Heart left ventricle (tissue), 16 donors: ENCODE measurements around the gene CPXM2. TPM values are rescaled to one million over a fixed set of nuclear protein-coding genes. Genes with fewer than 3 reads are reported as not detected.

ENCODE experiments used
- ATAC-seq, 4 donors: fragments of 200-7000 bp; cut with Tn5 transposase; one replicate each; pipeline ENCODE4 v1.9.1; 2020 to 2022; ENCODE audit warnings: moderate library complexity in 4 of 4, mild to moderate bottlenecking in 3 of 4, moderate number of reproducible peaks in 1 of 4
- DNase-seq, 5 donors: peaks; one replicate each; pipeline ENCODE4 v3.0.0-alpha.2; 2020
- H3K27ac ChIP-seq, 12 donors: fragments of 200-600 bp; sonication (generic) in 4 of 12; one replicate each; pipeline versions ENCODE4 v1.5.0 to v1.8.0; 2016 to 2022; ENCODE audit warnings: mild to moderate bottlenecking in 2 of 12
- H3K27me3 ChIP-seq, 9 donors: fragments of 200-600 bp; sonication (generic) in 2 of 9; one replicate each; pipeline versions ENCODE4 v1.5.1 to v1.8.0; 2016 to 2022; ENCODE audit warnings: mild to moderate bottlenecking in 3 of 9
- H3K36me3 ChIP-seq, 9 donors: fragments of 200-600 bp; sonication (generic) in 2 of 9; one replicate each; pipeline versions ENCODE4 v1.5.0 to v1.8.0; 2018 to 2022; ENCODE audit warnings: mild to moderate bottlenecking in 2 of 9
- H3K4me1 ChIP-seq, 12 donors: fragments of 200-600 bp; sonication (generic) in 4 of 12; one replicate each; pipeline versions ENCODE4 v1.5.0 to v1.8.0; 2016 to 2022; ENCODE audit warnings: mild to moderate bottlenecking in 3 of 12
- H3K4me3 ChIP-seq, 12 donors: fragments of 200-600 bp; sonication (generic) in 4 of 12; one replicate each; pipeline versions ENCODE4 v1.5.0 to v1.8.0; 2017 to 2022; ENCODE audit warnings: mild to moderate bottlenecking in 9 of 12, moderate library complexity in 4 of 12
- H3K9me3 ChIP-seq, 12 donors: fragments of 200-600 bp; sonication (generic) in 4 of 12; one replicate each; pipeline versions ENCODE4 v1.5.0 to v1.8.0; 2016 to 2022; ENCODE audit warnings: mild to moderate bottlenecking in 1 of 12
- CTCF ChIP-seq, 12 donors: fragments of 200-600 bp; sonication (generic) in 4 of 12; IDR thresholded peaks; one replicate each; pipeline versions ENCODE4 v1.5.0 to v1.8.0; 2018 to 2022; ENCODE audit warnings: antibody characterized with exemption in 12 of 12, mild to moderate bottlenecking in 5 of 12
- POLR2A ChIP-seq, 2 donors: fragments of 450-650 bp; IDR thresholded peaks; one replicate each; pipeline ENCODE4 v1.6.1; 2017; ENCODE audit warnings: antibody characterized with exemption in 2 of 2, mild to moderate bottlenecking in 2 of 2, moderate library complexity in 2 of 2
- WGBS, 4 donors: extraction: QIAGEN DNeasy Blood & Tissue Kit in 2 of 4; methylation state at CpG; one replicate each; pipeline versions ENCODE4 v1.1.5 to v1.1.7; 2013 to 2018; 5-methylcytosine and 5-hydroxymethylcytosine counted together
- intact Hi-C, 10 donors: fragments of 100-400 bp; cut with DNase I; formaldehyde crosslinking; loops; one replicate each; pipeline versions ENCODE4 v1.11.1 to v1.14.2; 2022
- polyA plus RNA-seq, 2 donors: library from polyadenylated mRNA; stranded (reverse); fragments of 200-250 nt; gene quantifications; one replicate each; pipeline ENCODE4 v1.2.3, GENCODE V29; 2013
- total RNA-seq, 9 donors: library from RNA; depleted of rRNA in 2 of 9; stranded (reverse); fragments of >200 nt in 2 of 9; fragmentation: NEBNext Ultra II Directional in 3 of 9; extraction: Animal tissue kit (Norgen Biotek cat#: 25700) in 3 of 9; gene quantifications; one replicate each; pipeline versions ENCODE4 v1.1.0 to v1.2.4, GENCODE V29; 2016 to 2023
- donor health status: ischemic (EF 13 %, LVEDD 7.1; RV severe dilation, severe dysfunction).
- donor health status: healthy with polysubstance abuse.
- donor health status: DM: no; HTN: yes; CAD: no.
- donor health status: DM: no; HTN: no; CAD: no.
- donor health status: ischemic (EF 25% LVEDD 6.9; RV normal size, moderate dysfunction).
- donor health status: ischemic (EF 25% LVEDD 5.7; RV mildly dilated, moderate dysfunction).
- donor health status: healthy.
- donor health status: DM: yes; HTN: yes; CAD: no.
- donor health status: ischemic (EF 35%, LVEDD 5.7; RV mildly dilated, moderate dysfunction).
- donor health status: nonischemic (EF 11% LVEDD 7.7; RV severe dilation, severe dysfunction).
- donor health status: DM: yes; HTN: yes; CAD: no.
- donor health status: PGD.
- donor health status: ischemic (EF 29% LVEDD 5.4; RV normal size, mild dysfunction).
- donor health status: nonischemic (EF 23%, LVEDD 6.1; RV moderate dilation, normal function).

CPXM2 gene
- total and polyA plus RNA-seq, 11 donors = 1.1 to 23.2 (median 4.2) TPM

- Histone ChIP-seq H3K27me3 (peaks cover 0 to 38% (median 14%) of the 10 kb centered on the region in 9 donors), H3K27ac (peak overlapping the region in 10 of 12 donors; percentile 28 to 96 (median 72)), H3K4me1 (peaks cover 0 to 16% (median 0%) of the 10 kb centered on the region in 12 donors), H3K4me3 (peak overlapping the region in 8 of 12 donors; percentile 49 to 67 (median 62)), H3K9me3 (no peaks in the 10 kb centered on the region), H3K36me3 (no peaks in the 10 kb centered on the region)
- intact Hi-C loops = no loop called here
- TF ChIP-seq CTCF (IDR thresholded peaks at IDR 0.05) = no peak
- WGBS, 4 donors = 71 to 81% (median 77%) methylated on average over 8 of the region's 8 CpGs
- ATAC-seq (peak in 1 of 4 donors; percentile 21), DNase-seq (no peak)
Observed at GRCh38 chr10:123890226-123890625, 1.4 kb downstream of the CPXM2 start.

GRCh38 chr10:123889821-123890220 is 1.8 kb downstream of the CPXM2 start:
- Histone ChIP-seq H3K36me3 (no peaks in the 10 kb centered on the region), H3K27ac (peak overlapping the region in 5 of 12 donors; percentile 9 to 96 (median 69)), H3K27me3 (peaks cover 0 to 38% (median 14%) of the 10 kb centered on the region in 9 donors), H3K9me3 (no peaks in the 10 kb centered on the region), H3K4me3 (peak overlapping the region in 6 of 12 donors; percentile 10 to 67 (median 64)), H3K4me1 (peaks cover 0 to 16% (median 0%) of the 10 kb centered on the region in 12 donors)
- 84 to 91% (median 87%) methylated on average over 4 of the region's 4 CpGs for WGBS, 4 donors
- no peak for TF ChIP-seq POLR2A (IDR thresholded peaks at IDR 0.05)
- TF ChIP-seq CTCF (IDR thresholded peaks at IDR 0.05) = no peak
- no peak for ATAC-seq
- intact Hi-C loops = no loop called here
- DNase-seq = no peak

- TF ChIP-seq POLR2A (IDR thresholded peaks at IDR 0.05) (no peak), CTCF (IDR thresholded peaks at IDR 0.05) (no peak)
- ATAC-seq = no peak
- Histone ChIP-seq H3K27ac (peak overlapping the region in 1 of 12 donors; percentile 96), H3K4me3 (no peak overlapping the region), H3K27me3 (peaks cover 0 to 29% (median 14%) of the 10 kb centered on the region in 9 donors), H3K9me3 (no peaks in the 10 kb centered on the region), H3K36me3 (no peaks in the 10 kb centered on the region), H3K4me1 (peaks cover 0 to 18% (median 0%) of the 10 kb centered on the region in 12 donors)
- DNase-seq = no peak
- intact Hi-C loops = no loop called here
- 85 to 92% (median 90%) methylated on average over 5 of the region's 5 CpGs for WGBS, 4 donors
Observed at GRCh38 chr10:123888751-123889150, 2.9 kb downstream of the CPXM2 start.

- intact Hi-C loops = no loop called here
- no peaks in the 10 kb centered on the region for H3K36me3 ChIP-seq
- peaks cover 0 to 21% (median 0%) of the 10 kb centered on the region in 12 donors for H3K4me1 ChIP-seq
- WGBS, 4 donors = 74 to 86% (median 80%) methylated on average over 3 of the region's 3 CpGs
- ATAC-seq = no peak
- no peak for DNase-seq
- H3K9me3 ChIP-seq = no peaks in the 10 kb centered on the region
- no peak overlapping the region for H3K4me3 ChIP-seq
- TF ChIP-seq POLR2A (IDR thresholded peaks at IDR 0.05) (no peak), CTCF (IDR thresholded peaks at IDR 0.05) (no peak)
- peaks cover 0 to 28% (median 14%) of the 10 kb centered on the region in 9 donors for H3K27me3 ChIP-seq
- peak overlapping the region in 1 of 12 donors; percentile 96 for H3K27ac ChIP-seq
Observed at GRCh38 chr10:123888256-123888655, 3.4 kb downstream of the CPXM2 start.
